ENCODE data around the gene SCN2B.

Gene SCN2B

GRCh38 chr11:118155776-118156530 lies 20.5 kb downstream of the SCN2B start:
- in situ Hi-C loops (cut with MboI; ENCODE audit: low sequenced_read_pairs), result no loop called here

- in situ Hi-C loops (cut with MboI; ENCODE audit: low sequenced_read_pairs), result no loop called here
These were observed 21.8 kb downstream of the SCN2B start for GRCh38 chr11:118154641-118155040.

- in situ Hi-C loops (cut with MboI; ENCODE audit: low sequenced_read_pairs), result no loop called here
These were observed 22.5 kb downstream of the SCN2B start for GRCh38 chr11:118153976-118154375.

- in situ Hi-C loops (cut with MboI; ENCODE audit: low sequenced_read_pairs), result no loop called here
These were observed 22.9 kb downstream of the SCN2B start for GRCh38 chr11:118153516-118153915.

GRCh38 chr11:118152552-118153471 lies 23.6 kb downstream of the SCN2B start, which contains the start of gene SCN4B:
TSS of gene SCN4B (minus strand) at chr11:118152823. CDS start at chr11:118152673, 150 bp downstream.
- in situ Hi-C loops (cut with MboI; ENCODE audit: low sequenced_read_pairs), result no loop called here

GRCh38 chr11:118152020-118152551 lies 24.4 kb downstream of the SCN2B start:
- in situ Hi-C loops (cut with MboI; ENCODE audit: low sequenced_read_pairs), result no loop called here

GRCh38 chr11:118151431-118151830 lies 25.0 kb downstream of the SCN2B start:
- in situ Hi-C loops (cut with MboI; ENCODE audit: low sequenced_read_pairs), result no loop called here

- in situ Hi-C loops (cut with MboI; ENCODE audit: low sequenced_read_pairs), result no loop called here
These were observed 26.9 kb downstream of the SCN2B start for GRCh38 chr11:118149493-118149892.

- in situ Hi-C loops (cut with MboI; ENCODE audit: low sequenced_read_pairs), result no loop called here
These were observed 27.6 kb downstream of the SCN2B start for GRCh38 chr11:118148856-118149255.

- in situ Hi-C loops (cut with MboI; ENCODE audit: low sequenced_read_pairs), result no loop called here
These were observed 28.2 kb downstream of the SCN2B start for GRCh38 chr11:118148240-118148639.

GRCh38 chr11:118147502-118147901 lies 28.9 kb downstream of the SCN2B start:
- in situ Hi-C loops (cut with MboI; ENCODE audit: low sequenced_read_pairs), result no loop called here

GRCh38 chr11:118146554-118146953 lies 29.9 kb downstream of the SCN2B start:
- in situ Hi-C loops (cut with MboI; ENCODE audit: low sequenced_read_pairs), result no loop called here

GRCh38 chr11:118145285-118146227 lies 30.9 kb downstream of the SCN2B start:
- in situ Hi-C loops (cut with MboI; ENCODE audit: low sequenced_read_pairs), result no loop called here

GRCh38 chr11:118144301-118145268 lies 31.9 kb downstream of the SCN2B start:
- in situ Hi-C loops (cut with MboI; ENCODE audit: low sequenced_read_pairs), result no loop called here

- in situ Hi-C loops (cut with MboI; ENCODE audit: low sequenced_read_pairs), result no loop called here
These were observed 32.7 kb downstream of the SCN2B start for GRCh38 chr11:118143661-118144185.

GRCh38 chr11:118142809-118143208 lies 33.6 kb downstream of the SCN2B start:
- in situ Hi-C loops (cut with MboI; ENCODE audit: low sequenced_read_pairs), result no loop called here

GRCh38 chr11:118142081-118142480 lies 34.4 kb downstream of the SCN2B start:
- in situ Hi-C loops (cut with MboI; ENCODE audit: low sequenced_read_pairs), result no loop called here

- in situ Hi-C loops (cut with MboI; ENCODE audit: low sequenced_read_pairs), result no loop called here
These were observed 36.9 kb downstream of the SCN2B start for GRCh38 chr11:118139578-118139977.

- in situ Hi-C loops (cut with MboI; ENCODE audit: low sequenced_read_pairs), result no loop called here
These were observed 37.5 kb downstream of the SCN2B start for GRCh38 chr11:118138839-118139420.
